GM21367 (cell line): ENCODE results near the gene ZFP57.

Source experiments
- ATAC-seq: cut with Tn5 transposase; IDR thresholded peaks from one replicate; pipeline ENCODE4 v1.9.1; 2021; ENCODE audit not compliant: unreplicated experiment

Gene ZFP57

GRCh38 chr6:29656157-29656556 is 24.8 kb downstream of the ZFP57 start:
- no peak for ATAC-seq

GRCh38 chr6:29655658-29656057 is 25.3 kb downstream of the ZFP57 start:
- no peak for ATAC-seq

GRCh38 chr6:29653452-29654038 is 27.4 kb downstream of the ZFP57 start:
- no peak for ATAC-seq

DNA sequence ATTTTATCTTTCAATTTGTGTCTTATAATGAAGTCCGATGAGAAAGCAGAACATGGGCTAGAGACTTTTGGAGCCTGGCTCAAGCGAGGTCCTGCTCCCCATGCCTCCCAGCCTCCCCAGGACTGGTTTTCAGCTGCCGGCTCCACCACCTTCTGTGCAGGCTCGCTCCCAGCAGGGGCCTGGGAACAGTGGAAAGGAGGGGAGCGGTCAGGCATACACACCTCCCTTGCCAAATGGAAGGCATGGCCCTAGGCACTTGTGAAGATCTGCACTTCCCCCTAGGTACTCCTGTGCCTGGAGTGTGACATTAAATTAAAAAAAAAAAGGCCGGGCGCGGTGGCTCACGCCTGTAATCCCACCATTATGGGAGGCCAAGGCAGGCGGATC is 28.8 kb downstream of the ZFP57 start:
- ATAC-seq = no peak

DNA sequence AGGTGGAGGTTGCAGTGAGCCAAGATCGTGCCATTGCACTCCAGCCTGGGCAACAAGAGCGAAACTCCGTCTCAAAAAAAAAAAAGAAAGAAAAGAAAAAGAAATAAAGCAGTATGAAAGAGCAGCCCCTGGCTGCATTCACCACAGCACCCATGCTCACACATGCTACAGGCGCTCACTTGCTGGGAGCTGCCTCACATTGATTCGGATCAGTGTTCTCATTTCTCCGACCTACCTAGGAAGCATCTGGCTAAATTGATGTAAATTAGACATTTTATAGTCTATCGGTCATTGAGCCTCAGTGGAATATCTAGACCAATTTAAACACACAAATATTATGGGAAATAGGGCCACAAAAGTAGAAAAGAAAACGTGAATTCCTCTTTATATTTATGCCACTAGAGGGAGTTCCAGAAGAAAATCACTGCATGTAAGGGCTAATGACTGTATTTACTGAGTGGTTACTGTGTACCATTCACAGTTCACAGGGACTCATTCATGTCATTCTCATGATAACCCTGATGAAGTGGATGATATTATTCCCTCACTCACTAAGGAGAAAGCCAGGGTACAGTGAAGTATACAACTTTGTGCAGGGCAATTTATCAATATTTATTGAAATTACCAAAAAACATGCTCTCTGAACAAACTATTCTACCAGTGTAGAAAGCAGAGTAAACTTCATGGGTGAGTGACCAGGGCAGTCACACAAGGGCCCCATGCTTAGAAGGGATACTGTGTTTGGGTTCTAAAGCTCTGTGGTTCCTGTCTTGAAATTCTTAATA is 29.3 kb downstream of the ZFP57 start:
- no peak for ATAC-seq

- ATAC-seq = peak; percentile 78
These were observed 31.0 kb downstream of the ZFP57 start for GRCh38 chr6:29649701-29650673.

GRCh38 chr6:29647927-29648642 is 32.9 kb downstream of the ZFP57 start:
- ATAC-seq = no peak

- no peak for ATAC-seq
These were observed 39.4 kb downstream of the ZFP57 start for GRCh38 chr6:29641430-29642148.

DNA sequence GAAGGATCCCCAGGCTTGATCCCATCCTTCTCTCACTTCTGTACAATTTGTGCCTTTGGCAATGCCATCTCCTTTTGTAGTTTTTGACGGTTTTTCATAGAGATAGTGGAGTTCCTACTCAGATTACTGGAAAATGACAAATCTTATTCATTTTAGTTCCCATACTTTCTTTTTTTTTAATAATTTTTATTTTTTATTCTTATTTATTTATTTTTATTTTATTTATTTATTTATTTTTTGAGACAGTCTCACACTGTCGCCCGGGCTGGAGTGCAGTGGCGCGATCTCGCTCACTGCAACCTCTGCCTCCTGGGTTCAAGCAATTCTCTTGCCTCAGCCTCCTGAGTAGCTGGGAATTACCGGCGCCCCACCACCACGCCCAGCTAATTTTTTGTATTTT is 43.7 kb downstream of the ZFP57 start:
- ATAC-seq = no peak

- no peak for ATAC-seq
These were observed 47.4 kb downstream of the ZFP57 start for GRCh38 chr6:29633534-29633905.

- peak; percentile 61 for ATAC-seq
These were observed 48.0 kb downstream of the ZFP57 start, which contains the start of gene GABBR1 for GRCh38 chr6:29632789-29633533. Gene GABBR1, minus strand, starts transcription at chr6:29633183. Its CDS starts 798 bp downstream, at chr6:29632385.

DNA sequence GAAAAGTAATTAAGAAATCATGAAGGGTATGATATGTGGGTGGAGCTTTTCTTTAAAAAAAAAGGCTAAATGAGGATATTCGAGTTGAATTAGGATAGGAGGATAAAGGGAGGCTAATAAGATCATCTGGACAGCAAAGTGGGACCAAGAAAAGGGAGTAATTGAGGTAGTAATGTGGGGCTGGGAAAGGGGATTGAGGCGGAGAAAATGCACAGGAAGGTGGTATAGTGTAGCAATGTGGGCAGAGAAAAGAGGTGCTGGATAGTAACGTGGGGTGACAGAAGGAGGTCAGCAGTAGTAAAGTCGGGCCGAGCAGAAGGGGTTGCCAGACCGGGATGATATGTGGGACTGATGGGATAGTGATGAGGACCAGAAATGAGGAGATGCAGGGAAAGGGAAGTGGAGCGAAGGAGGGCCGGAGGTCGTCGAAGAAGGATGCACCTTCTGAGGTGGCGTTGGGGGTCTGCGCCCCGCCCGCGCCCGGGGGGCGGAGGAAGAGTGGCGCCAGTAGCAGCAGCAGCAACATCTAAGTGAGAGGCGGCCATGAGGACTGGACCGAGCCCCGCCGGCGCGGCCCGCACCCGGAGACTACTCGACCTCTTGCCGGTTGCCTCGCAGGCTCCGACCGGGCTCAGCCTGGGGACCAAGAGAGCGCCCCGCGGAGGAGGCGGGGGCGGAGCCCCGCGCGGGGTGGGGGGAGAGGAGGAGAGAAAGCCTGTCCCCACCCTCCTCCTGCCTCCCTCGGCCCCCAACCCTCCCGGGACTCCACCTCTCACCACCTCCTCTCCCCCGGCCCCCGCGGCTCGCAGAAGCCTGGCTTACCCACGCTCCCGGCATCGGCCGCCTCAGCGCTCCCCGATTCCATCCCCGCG is 48.9 kb downstream of the ZFP57 start:
- ATAC-seq = peak; percentile 42

GRCh38 chr6:29631209-29631810 is 49.6 kb downstream of the ZFP57 start:
- ATAC-seq = no peak

- ATAC-seq = no peak
These were observed 50.6 kb downstream of the ZFP57 start for GRCh38 chr6:29630315-29630714.

GRCh38 chr6:29629571-29629970 is 51.4 kb downstream of the ZFP57 start:
- no peak for ATAC-seq

DNA sequence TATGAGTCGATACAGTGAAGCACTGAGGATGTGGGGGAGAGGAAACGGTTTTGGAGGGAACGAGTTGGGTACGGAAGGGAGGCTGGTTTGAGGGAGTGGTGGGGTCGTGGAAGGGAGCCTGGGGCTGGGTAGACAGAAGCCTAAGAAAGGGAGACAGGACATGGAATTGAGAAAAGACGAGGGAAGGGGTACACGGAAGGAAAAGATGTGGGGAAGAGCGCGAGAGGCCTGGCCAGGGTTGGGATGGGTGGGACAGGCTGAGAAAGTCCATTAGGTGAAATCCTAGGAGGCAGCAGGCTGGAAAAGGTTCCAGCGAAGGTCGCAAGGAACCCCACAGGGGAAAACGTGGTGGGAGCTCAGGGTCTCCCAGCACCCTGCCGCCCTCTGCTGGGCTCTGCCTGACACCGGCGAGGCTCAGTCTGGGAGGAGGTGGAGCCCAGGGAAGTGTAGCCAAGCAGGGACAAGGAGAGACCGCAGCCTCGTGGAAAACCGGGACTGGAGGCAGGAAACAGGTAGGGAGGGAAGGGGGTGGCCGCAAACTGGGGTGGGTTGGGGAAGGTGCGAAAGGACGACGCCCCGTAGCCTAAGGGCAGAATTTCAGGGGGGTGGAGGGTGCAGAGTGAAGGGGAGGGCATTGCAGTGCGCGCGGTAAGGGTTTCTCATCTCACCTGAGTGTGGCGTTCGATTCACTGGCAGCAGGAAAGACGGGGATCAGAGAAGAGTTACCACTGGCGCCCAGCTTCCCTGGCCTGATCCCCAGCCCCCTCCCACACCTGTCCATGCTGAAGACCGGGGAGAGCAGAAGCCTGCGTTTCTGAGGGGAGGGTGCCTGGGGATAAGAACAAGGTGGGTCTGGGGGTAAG is 52.3 kb downstream of the ZFP57 start:
- ATAC-seq = no peak

GRCh38 chr6:29627755-29628418 is 53.1 kb downstream of the ZFP57 start:
- no peak for ATAC-seq
